NCI-H146 (cell line): ENCODE results near the gene SESN2.

ENCODE experiments used
- DNase-seq: peaks from one replicate; lab custom pipeline; 2025; lab: John Stamatoyannopoulos, UW

The SESN2 gene

DNA sequence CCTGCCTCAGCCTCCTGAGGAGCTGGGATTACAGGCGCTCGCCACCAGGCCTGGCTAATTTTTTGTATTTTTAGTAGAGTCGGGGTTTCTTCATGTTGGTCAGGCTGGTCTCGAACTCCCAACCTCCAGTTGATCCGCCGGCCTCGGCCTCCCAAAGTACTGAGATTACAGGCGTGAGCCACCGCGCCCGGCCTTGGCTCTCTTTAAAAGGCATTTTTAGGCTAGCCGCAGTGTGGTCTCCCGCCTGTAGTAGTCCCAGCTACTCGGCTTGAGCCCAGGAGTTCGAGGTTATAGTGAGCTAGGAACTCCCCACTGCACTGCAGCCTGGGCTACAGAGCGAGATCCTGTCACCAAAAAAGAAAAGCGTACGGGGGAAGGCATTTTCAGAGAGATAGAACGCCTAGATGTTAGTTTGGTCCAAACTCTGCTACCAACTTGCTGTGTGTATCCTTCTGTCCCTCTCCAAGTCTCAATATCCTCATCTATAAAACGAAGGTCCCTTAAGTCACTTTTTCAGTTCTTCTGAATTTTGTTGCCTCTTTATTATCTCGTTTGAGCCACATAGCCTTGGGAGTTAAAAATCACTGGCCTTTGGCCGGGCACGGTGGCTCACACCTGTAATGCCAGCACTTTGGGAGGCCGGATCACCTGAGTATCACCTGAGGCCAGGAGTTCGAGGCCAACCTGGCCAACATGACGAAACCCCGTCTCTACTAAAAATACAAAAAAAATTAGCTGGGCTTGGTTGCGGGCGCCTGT is 70.3 kb downstream of the SESN2 start:
- no peak for DNase-seq
